KG1 (cell line): Measurements from ENCODE around the gene CCDC9.
"Not testable (repeated sequence)": the region's sequence is repeated elsewhere in the genome, so short reads cannot be mapped to it uniquely, and the experiment has no call there.

Experiments
- DNase-seq: peaks from one replicate; lab custom pipeline; 2025; lab: John Stamatoyannopoulos, UW

CCDC9 gene

GRCh38 chr19:47232422-47233211 lies 23.7 kb upstream of the CCDC9 start:
- no peak for DNase-seq

GRCh38 chr19:47236072-47236675 lies 20.2 kb upstream of the CCDC9 start:
- no peak for DNase-seq

- DNase-seq, result no peak
These were observed 17.2 kb upstream of the CCDC9 start for GRCh38 chr19:47239152-47239551.

- DNase-seq, result no peak
These were observed 16.6 kb upstream of the CCDC9 start for GRCh38 chr19:47239610-47240296.

- no peak for DNase-seq
These were observed 15.8 kb upstream of the CCDC9 start for GRCh38 chr19:47240556-47240955.

GRCh38 chr19:47240996-47241918 lies 15.1 kb upstream of the CCDC9 start:
- DNase-seq, result no peak

GRCh38 chr19:47241919-47242577 lies 14.3 kb upstream of the CCDC9 start:
- no peak for DNase-seq

GRCh38 chr19:47243364-47243775 lies 13.0 kb upstream of the CCDC9 start:
- DNase-seq, result no peak

GRCh38 chr19:47243776-47244547 lies 12.4 kb upstream of the CCDC9 start:
- peak; percentile 90 for DNase-seq

GRCh38 chr19:47247308-47247990 lies 8.9 kb upstream of the CCDC9 start:
- peak; percentile 32 for DNase-seq

- not testable (repeated sequence) for DNase-seq
These were observed 3.3 kb upstream of the CCDC9 start for GRCh38 chr19:47253016-47253415.

GRCh38 chr19:47253467-47253881 lies 2.9 kb upstream of the CCDC9 start:
- no peak for DNase-seq

GRCh38 chr19:47253970-47254369 lies 2.4 kb upstream of the CCDC9 start:
- no peak for DNase-seq

GRCh38 chr19:47256693-47257410 lies 527 bp downstream of the CCDC9 start:
- DNase-seq, result peak; percentile 100

- DNase-seq, result no peak
These were observed 1.3 kb downstream of the CCDC9 start for GRCh38 chr19:47257411-47258169.

- no peak for DNase-seq
These were observed 2.1 kb downstream of the CCDC9 start for GRCh38 chr19:47258434-47258833.

- no peak for DNase-seq
These were observed 2.7 kb downstream of the CCDC9 start for GRCh38 chr19:47258895-47259555.

GRCh38 chr19:47260476-47260875 lies 4.2 kb downstream of the CCDC9 start:
- no peak for DNase-seq
